HepG2 (cell line): Measurements from ENCODE around the gene SYP. TPM values are rescaled to one million over a fixed set of nuclear protein-coding genes. Genes with fewer than 3 reads are reported as not detected.
A peak's percentile ranks its signal among the peaks of the same experiment; 100 is the strongest.

ENCODE experiments used
- DNMT1 ChIP-seq: sonication (generic); formaldehyde crosslinking; IDR thresholded peaks from 2 replicates; pipeline ENCODE4 v1.5.1; 2020; ENCODE audit warnings: mild to moderate bottlenecking, missing genetic modification reagents
- DNMT3B ChIP-seq: conservative IDR thresholded peaks from 2 replicates; pipeline ENCODE4 v1.6.1; 2016; ENCODE audit warnings: missing biosample characterization, control low read depth
- FOSL1 ChIP-seq: sonication (generic); formaldehyde crosslinking; IDR thresholded peaks from 2 replicates; pipeline ENCODE4 v1.9.0; 2021; ENCODE audit warnings: missing genetic modification reagents, borderline replicate concordance
- HHEX ChIP-seq: IDR thresholded peaks from 2 replicates; pipeline ENCODE4 v1.6.1; 2016; ENCODE audit warnings: control low read depth
- HOXD1 ChIP-seq: sonication (generic); formaldehyde crosslinking; IDR thresholded peaks from 2 replicates; pipeline ENCODE4 v1.5.0; 2020; ENCODE audit warnings: missing genetic modification reagents
- NFATC3 ChIP-seq: sonication (generic); formaldehyde crosslinking; IDR thresholded peaks from 2 replicates; pipeline ENCODE4 v1.5.1; 2020; ENCODE audit warnings: mild to moderate bottlenecking, missing genetic modification reagents
- SMC3 ChIP-seq: IDR thresholded peaks from 2 replicates; pipeline ENCODE4 v1.6.1; 2011; ENCODE audit warnings: low read length, improper control_type of control experiment
- SP2 ChIP-seq: sonication (generic); formaldehyde crosslinking; IDR thresholded peaks from 2 replicates; pipeline ENCODE4 v1.5.1; 2020; ENCODE audit warnings: mild to moderate bottlenecking, missing genetic modification reagents
- TFDP2 ChIP-seq: sonication (generic); formaldehyde crosslinking; IDR thresholded peaks from 2 replicates; pipeline ENCODE4 v1.4.0; 2020; ENCODE audit warnings: missing genetic modification reagents
- XBP1 ChIP-seq: sonication (generic); formaldehyde crosslinking; IDR thresholded peaks from 2 replicates; pipeline ENCODE4 v1.5.0; 2020; ENCODE audit warnings: missing genetic modification reagents
- ZBTB10 ChIP-seq: sonication (generic); formaldehyde crosslinking; IDR thresholded peaks from 2 replicates; pipeline ENCODE4 v1.4.0; 2020; ENCODE audit warnings: missing genetic modification reagents, borderline replicate concordance
- ZBTB7A ChIP-seq: sonication (generic); formaldehyde crosslinking; IDR thresholded peaks from 2 replicates; pipeline ENCODE4 v1.8.0; 2022; ENCODE audit warnings: mild to moderate bottlenecking, missing genetic modification reagents
- ZFP36L2 ChIP-seq: sonication (generic); formaldehyde crosslinking; IDR thresholded peaks from 2 replicates; pipeline ENCODE4 v1.4.0; 2020; ENCODE audit warnings: missing genetic modification reagents
- ZNF33A ChIP-seq: sonication (generic); formaldehyde crosslinking; IDR thresholded peaks from 2 replicates; pipeline ENCODE4 v1.5.1; 2020; ENCODE audit warnings: missing genetic modification reagents, mild to moderate bottlenecking, moderate library complexity, borderline replicate concordance
- ZNF556 ChIP-seq: sonication (generic); formaldehyde crosslinking; IDR thresholded peaks from 2 replicates; pipeline ENCODE4 v1.4.0; 2020; ENCODE audit warnings: mild to moderate bottlenecking, missing genetic modification reagents, borderline replicate concordance
- ZNF570 ChIP-seq: sonication (generic); formaldehyde crosslinking; IDR thresholded peaks from 2 replicates; pipeline ENCODE4 v1.4.0; 2020; ENCODE audit warnings: mild to moderate bottlenecking, missing genetic modification reagents, borderline replicate concordance
- ZNF629 ChIP-seq: sonication (generic); formaldehyde crosslinking; conservative IDR thresholded peaks from 2 replicates; pipeline ENCODE4 v1.5.0; 2020; ENCODE audit warnings: missing genetic modification reagents
- ZNF709 ChIP-seq: sonication (generic); formaldehyde crosslinking; IDR thresholded peaks from 2 replicates; pipeline ENCODE4 v1.5.0; 2020; ENCODE audit warnings: mild to moderate bottlenecking, missing genetic modification reagents
- ZSCAN20 ChIP-seq: sonication (generic); formaldehyde crosslinking; IDR thresholded peaks from 2 replicates; pipeline ENCODE4 v1.4.0; 2020; ENCODE audit warnings: missing genetic modification reagents, mild to moderate bottlenecking, borderline replicate concordance
- ZSCAN31 ChIP-seq: sonication (generic); formaldehyde crosslinking; IDR thresholded peaks from 2 replicates; pipeline ENCODE4 v1.5.0; 2020; ENCODE audit warnings: low read depth, mild to moderate bottlenecking, missing genetic modification reagents
- polyA plus RNA-seq, 8 experiments: library from polyadenylated mRNA; depleted of rRNA in 3 of 8; stranded (reverse) in 7 of 8; unstranded in 1 of 8; fragments of >200 nt; fragmentation: Illumina TruSeq in 4 of 8; extraction: Trizol in 4 of 8; gene quantifications; 2 replicates each; pipeline versions ENCODE4 v1.2.1 to v1.2.3, GENCODE V29; 2011 to 2016; ENCODE audit warnings: low read depth in 4 of 8, missing spikeins in 1 of 8, mixed read lengths in 1 of 8; ENCODE audit not compliant: insufficient read depth in 1 of 8
- total RNA-seq, 5 experiments: library from RNA; depleted of rRNA; stranded (reverse); fragments of >200 nt; fragmentation: Illumina TruSeq; extraction: Trizol; gene quantifications; 2 replicates each; pipeline ENCODE4 v1.2.3, GENCODE V29; 2016; ENCODE audit warnings: low read depth in 1 of 5
- TF ChIP-seq, protein P1 (sequence below): sonication (generic); formaldehyde crosslinking; IDR thresholded peaks from 2 replicates; pipeline ENCODE4 v1.5.0; 2020; ENCODE audit warnings: missing genetic modification reagents, mild to moderate bottlenecking, borderline replicate concordance
- TF ChIP-seq, protein P2 (sequence below): sonication (generic); formaldehyde crosslinking; IDR thresholded peaks from 2 replicates; pipeline ENCODE4 v1.5.1; 2020; ENCODE audit warnings: missing genetic modification reagents, mild to moderate bottlenecking, borderline replicate concordance
- TF ChIP-seq, protein P3 (sequence below): IDR thresholded peaks from 2 replicates; pipeline ENCODE4 v1.6.1; 2016; ENCODE audit warnings: mild to moderate bottlenecking, missing biosample characterization, missing genetic modification reagents

The SYP gene
- total and polyA plus RNA-seq, 2 of the 13 experiments (the other 11 are each of a cell fraction or from before 2014, with no cell fraction given): 2.0 to 2.5 TPM

GRCh38 chrX:49199906-49200771 lies at the start of gene SYP (continued):
- peak; percentile 55; the same call in 1 of the 2 replicates for TF ChIP-seq ZSCAN20
- no peak for TF ChIP-seq SMC3
- TF ChIP-seq, protein P1, sequence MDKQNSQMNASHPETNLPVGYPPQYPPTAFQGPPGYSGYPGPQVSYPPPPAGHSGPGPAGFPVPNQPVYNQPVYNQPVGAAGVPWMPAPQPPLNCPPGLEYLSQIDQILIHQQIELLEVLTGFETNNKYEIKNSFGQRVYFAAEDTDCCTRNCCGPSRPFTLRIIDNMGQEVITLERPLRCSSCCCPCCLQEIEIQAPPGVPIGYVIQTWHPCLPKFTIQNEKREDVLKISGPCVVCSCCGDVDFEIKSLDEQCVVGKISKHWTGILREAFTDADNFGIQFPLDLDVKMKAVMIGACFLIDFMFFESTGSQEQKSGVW (CRISPR knock-in tag): no peak
- TF ChIP-seq ZNF556 (CRISPR knock-in tag): peak; percentile 78; the same call in 1 of the 2 replicates
- TF ChIP-seq ZBTB7A (CRISPR knock-in tag): peak; percentile 57; the same call in 1 of the 2 replicates
- TF ChIP-seq, protein P2, sequence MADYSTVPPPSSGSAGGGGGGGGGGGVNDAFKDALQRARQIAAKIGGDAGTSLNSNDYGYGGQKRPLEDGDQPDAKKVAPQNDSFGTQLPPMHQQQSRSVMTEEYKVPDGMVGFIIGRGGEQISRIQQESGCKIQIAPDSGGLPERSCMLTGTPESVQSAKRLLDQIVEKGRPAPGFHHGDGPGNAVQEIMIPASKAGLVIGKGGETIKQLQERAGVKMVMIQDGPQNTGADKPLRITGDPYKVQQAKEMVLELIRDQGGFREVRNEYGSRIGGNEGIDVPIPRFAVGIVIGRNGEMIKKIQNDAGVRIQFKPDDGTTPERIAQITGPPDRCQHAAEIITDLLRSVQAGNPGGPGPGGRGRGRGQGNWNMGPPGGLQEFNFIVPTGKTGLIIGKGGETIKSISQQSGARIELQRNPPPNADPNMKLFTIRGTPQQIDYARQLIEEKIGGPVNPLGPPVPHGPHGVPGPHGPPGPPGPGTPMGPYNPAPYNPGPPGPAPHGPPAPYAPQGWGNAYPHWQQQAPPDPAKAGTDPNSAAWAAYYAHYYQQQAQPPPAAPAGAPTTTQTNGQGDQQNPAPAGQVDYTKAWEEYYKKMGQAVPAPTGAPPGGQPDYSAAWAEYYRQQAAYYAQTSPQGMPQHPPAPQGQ (CRISPR knock-in tag): no peak
- TF ChIP-seq ZNF709 (CRISPR knock-in tag): peak; percentile 88
- TF ChIP-seq HOXD1 (CRISPR knock-in tag): peak; percentile 84; the same call in 1 of the 2 replicates
- no peak for TF ChIP-seq DNMT3B
- TF ChIP-seq ZNF570 (CRISPR knock-in tag): no peak
- TF ChIP-seq ZBTB10: no peak
- peak; percentile 24; the same call in 1 of the 2 replicates for TF ChIP-seq XBP1
- no peak for TF ChIP-seq ZNF629 (CRISPR knock-in tag)
- TF ChIP-seq FOSL1 (CRISPR knock-in tag): no peak
- TF ChIP-seq, protein P3, sequence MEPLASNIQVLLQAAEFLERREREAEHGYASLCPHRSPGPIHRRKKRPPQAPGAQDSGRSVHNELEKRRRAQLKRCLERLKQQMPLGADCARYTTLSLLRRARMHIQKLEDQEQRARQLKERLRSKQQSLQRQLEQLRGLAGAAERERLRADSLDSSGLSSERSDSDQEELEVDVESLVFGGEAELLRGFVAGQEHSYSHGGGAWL (CRISPR knock-in tag): peak; percentile 78; the same call in 1 of the 2 replicates
- peak; percentile 68 for TF ChIP-seq TFDP2
- no peak for TF ChIP-seq NFATC3 (CRISPR knock-in tag)
- TF ChIP-seq HHEX (CRISPR knock-in tag): no peak
- TF ChIP-seq ZFP36L2: no peak
- peak; percentile 58 for TF ChIP-seq SP2 (CRISPR knock-in tag)
- no peak for TF ChIP-seq ZNF33A (CRISPR knock-in tag)
- peak; percentile 71; the same call in 1 of the 2 replicates for TF ChIP-seq ZSCAN31 (CRISPR knock-in tag)
- no peak for TF ChIP-seq DNMT1
